GM23248 (cell line): ENCODE data around the gene EXD1.
"Not testable (repeated sequence)": the region's sequence is repeated elsewhere in the genome, so short reads cannot be mapped to it uniquely, and the experiment has no call there.

Source experiments
- EZH2 ChIP-seq: fragments of 200-600 bp; sonication (generic); IDR thresholded peaks from 2 replicates; pipeline ENCODE4 v1.6.1; 2018; ENCODE audit warnings: antibody characterized with exemption, mild to moderate bottlenecking; ENCODE audit not compliant: insufficient read depth, poor library complexity, severe bottlenecking
- EZH2phosphoT487 ChIP-seq: fragments of 200-600 bp; sonication (generic); IDR thresholded peaks from 2 replicates; pipeline ENCODE4 v1.6.1; 2018; ENCODE audit warnings: antibody characterized with exemption, moderate library complexity, mild to moderate bottlenecking, low read depth; ENCODE audit not compliant: insufficient read depth

DNA sequence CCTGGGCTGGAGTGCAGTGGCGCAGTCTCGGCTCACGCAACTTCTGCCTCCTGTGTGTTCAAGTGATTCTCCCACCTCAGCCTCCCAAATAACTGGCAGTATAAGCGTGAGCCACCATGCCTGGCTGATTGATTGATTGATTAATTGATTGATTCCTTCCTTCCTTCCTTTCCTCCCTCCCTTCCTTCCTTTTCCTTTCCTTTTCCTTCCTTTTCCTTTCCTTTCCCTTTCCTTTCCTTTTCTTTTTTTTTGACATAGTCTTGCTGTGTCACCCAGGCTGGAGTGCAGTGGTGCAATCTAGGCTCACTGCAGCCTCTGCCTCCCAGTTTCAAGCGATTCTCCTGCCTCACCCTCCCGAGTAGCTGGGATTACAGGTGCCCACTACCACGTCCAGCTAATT is 30.4 kb upstream of the EXD1 start:
- not testable (repeated sequence) for TF ChIP-seq EZH2phosphoT487, EZH2
